Tibial artery (tissue), 4 donors: ENCODE results near the gene GRIN2C.

Experiments
- DNase-seq, 2 donors: peaks; one replicate each; pipeline ENCODE4 v3.0.0-alpha.2; 2019
- H3K27ac ChIP-seq, 2 donors: fragments of 200-600 bp; sonication (generic) in 1 of 2; 1 replicate in 1 of 2; 2 replicates in 1 of 2; pipeline ENCODE4 v1.5.1; 2018 to 2019; ENCODE audit warnings: mild to moderate bottlenecking in 1 of 2
- H3K27me3 ChIP-seq, 2 donors: fragments of 200-600 bp; sonication (generic) in 1 of 2; one replicate each; pipeline versions ENCODE4 v1.5.1 to v1.6.0; 2016 to 2019
- H3K36me3 ChIP-seq, 3 donors: fragments of 200-600 bp; sonication (generic) in 2 of 3; one replicate each; pipeline ENCODE4 v1.5.1; 2016 to 2019; ENCODE audit warnings: mild to moderate bottlenecking in 2 of 3
- H3K4me1 ChIP-seq, 4 donors: fragments of 200-600 bp; sonication (generic) in 2 of 4; 1 replicate in 3 of 4; 2 replicates in 1 of 4; pipeline ENCODE4 v1.5.1; 2016 to 2019
- H3K4me3 ChIP-seq, 2 donors: fragments of 200-600 bp; sonication (generic) in 1 of 2; 1 replicate in 1 of 2; 2 replicates in 1 of 2; pipeline ENCODE4 v1.5.1; 2018 to 2019; ENCODE audit warnings: mild to moderate bottlenecking in 2 of 2
- H3K9me3 ChIP-seq, 3 donors: fragments of 200-600 bp; sonication (generic) in 1 of 3; one replicate each; pipeline ENCODE4 v1.5.1; 2016 to 2019
- intact Hi-C: fragments of 100-400 bp; cut with DNase I; formaldehyde crosslinking; loops from one replicate; pipeline ENCODE4 v1.15.0; 2023; ENCODE audit warnings: low total_unique reads
- TF ChIP-seq, protein P1 (sequence below), 2 experiments: fragments of 200-600 bp in 1 of 2; fragments of 450-650 bp in 1 of 2; IDR thresholded peaks; one replicate each; pipeline ENCODE4 v1.5.1; 2017 to 2019; ENCODE audit warnings: antibody characterized with exemption in 2 of 2, mild to moderate bottlenecking in 1 of 2, moderate library complexity in 1 of 2

The GRIN2C gene

DNA sequence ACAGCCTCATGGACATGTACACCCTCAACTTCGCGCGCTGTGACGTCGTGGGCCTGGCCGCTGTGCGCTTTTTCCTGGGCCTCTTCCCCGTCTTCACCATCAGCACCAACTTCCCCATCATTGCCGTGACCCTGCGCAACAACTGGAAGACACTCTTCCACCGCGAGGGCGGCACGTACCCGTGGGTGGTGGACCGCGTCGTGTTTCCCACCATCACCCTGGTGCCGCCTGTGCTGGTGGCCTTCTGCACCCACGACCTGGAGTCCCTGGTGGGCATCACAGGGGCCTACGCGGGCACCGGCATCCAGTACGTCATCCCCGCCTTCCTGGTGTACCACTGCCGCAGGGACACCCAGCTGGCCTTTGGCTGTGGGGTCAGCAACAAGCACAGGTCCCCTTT lies 23.5 kb downstream of the GRIN2C start:
- Histone ChIP-seq H3K27ac (no peak overlapping the region), H3K27me3 (no peaks in the 10 kb centered on the region), H3K9me3 (no peaks in the 10 kb centered on the region), H3K4me3 (no peak overlapping the region), H3K36me3 (peaks cover 0 to 43% (median 20%) of the 10 kb centered on the region in 3 donors), H3K4me1 (peaks cover 0 to 4% (median 1%) of the 10 kb centered on the region in 4 donors)
- TF ChIP-seq, protein P1, sequence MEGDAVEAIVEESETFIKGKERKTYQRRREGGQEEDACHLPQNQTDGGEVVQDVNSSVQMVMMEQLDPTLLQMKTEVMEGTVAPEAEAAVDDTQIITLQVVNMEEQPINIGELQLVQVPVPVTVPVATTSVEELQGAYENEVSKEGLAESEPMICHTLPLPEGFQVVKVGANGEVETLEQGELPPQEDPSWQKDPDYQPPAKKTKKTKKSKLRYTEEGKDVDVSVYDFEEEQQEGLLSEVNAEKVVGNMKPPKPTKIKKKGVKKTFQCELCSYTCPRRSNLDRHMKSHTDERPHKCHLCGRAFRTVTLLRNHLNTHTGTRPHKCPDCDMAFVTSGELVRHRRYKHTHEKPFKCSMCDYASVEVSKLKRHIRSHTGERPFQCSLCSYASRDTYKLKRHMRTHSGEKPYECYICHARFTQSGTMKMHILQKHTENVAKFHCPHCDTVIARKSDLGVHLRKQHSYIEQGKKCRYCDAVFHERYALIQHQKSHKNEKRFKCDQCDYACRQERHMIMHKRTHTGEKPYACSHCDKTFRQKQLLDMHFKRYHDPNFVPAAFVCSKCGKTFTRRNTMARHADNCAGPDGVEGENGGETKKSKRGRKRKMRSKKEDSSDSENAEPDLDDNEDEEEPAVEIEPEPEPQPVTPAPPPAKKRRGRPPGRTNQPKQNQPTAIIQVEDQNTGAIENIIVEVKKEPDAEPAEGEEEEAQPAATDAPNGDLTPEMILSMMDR (IDR thresholded peaks at IDR 0.05): no peak
- no peak for DNase-seq
- intact Hi-C loops: no loop called here

DNA sequence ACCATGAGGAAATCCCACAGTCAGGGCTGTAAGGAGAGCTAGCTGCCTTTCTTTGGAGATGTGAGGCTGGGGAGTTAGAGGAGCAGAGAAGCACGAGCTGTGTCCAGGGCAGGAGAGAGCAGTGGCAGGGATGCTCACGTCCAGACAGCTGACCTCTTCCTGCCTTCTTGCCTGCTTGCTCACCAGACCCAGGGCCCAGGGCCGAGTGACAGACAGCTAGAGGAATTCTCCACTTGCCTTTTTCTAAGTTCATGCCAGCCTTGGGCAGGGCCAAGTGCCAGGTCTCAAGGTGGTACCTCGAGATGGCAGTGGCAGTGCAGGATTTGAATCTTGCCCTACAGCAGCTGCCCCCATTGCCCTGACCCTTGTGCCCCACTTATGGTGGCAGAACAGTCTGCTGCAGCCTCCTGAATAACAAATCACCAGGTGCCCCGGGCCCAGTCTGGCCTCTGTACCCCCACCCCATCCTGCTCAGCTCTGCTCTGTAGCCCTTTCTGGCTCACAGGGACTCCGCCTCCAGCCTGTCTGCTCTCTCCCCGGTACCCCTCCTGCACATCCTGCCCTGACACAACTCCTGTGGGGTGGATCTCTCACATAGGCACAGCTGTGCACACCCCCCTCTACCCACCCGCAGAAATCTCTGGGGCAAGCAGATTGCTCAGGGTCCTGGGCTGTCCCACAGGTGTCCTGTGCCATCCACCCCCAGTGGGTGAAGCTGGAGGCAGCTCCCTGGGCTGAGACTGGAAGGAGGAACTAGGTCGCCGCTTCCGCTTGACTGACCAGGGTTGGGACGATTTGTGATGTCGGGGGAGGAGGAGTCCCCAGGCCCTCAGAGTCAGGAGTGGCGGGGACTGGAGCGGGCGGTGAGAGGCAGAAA lies 25.9 kb downstream of the GRIN2C start:
- DNase-seq: peak; percentile 49 to 71
- H3K4me3 ChIP-seq: no peak overlapping the region
- intact Hi-C loops: no loop called here
- H3K27ac ChIP-seq: no peak overlapping the region
- TF ChIP-seq, protein P1 (IDR thresholded peaks at IDR 0.05): no peak
- no peaks in the 10 kb centered on the region for H3K27me3 ChIP-seq
- H3K9me3 ChIP-seq: no peaks in the 10 kb centered on the region
- H3K36me3 ChIP-seq: peaks cover 0 to 58% (median 20%) of the 10 kb centered on the region in 3 donors
- no peaks in the 10 kb centered on the region for H3K4me1 ChIP-seq

DNA sequence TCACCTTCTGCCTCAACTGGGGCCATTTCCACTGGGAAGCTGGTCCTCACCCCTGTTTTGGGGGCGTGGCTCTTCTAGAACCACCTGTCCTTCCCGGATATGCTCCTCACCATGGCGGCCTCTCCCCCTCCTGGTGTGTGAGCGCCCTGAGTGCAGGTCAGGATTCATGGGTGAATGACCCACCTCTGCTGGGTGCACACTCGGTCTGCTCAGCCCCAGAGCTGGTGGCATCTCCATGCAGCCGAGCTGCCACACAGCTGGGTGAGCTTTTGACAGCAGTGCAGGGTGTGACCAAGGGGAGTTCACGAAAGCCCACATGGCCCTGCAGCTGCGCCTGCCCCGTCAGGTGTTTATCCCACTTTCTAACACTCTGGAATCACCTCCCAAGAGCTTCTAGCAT lies 27.3 kb downstream of the GRIN2C start:
- TF ChIP-seq, protein P1 (IDR thresholded peaks at IDR 0.05): no peak
- H3K27ac ChIP-seq: no peak overlapping the region
- intact Hi-C loops: no loop called here
- H3K4me1 ChIP-seq: no peaks in the 10 kb centered on the region
- no peaks in the 10 kb centered on the region for H3K27me3 ChIP-seq
- no peaks in the 10 kb centered on the region for H3K9me3 ChIP-seq
- H3K36me3 ChIP-seq: peaks cover 0 to 59% (median 16%) of the 10 kb centered on the region in 3 donors
- DNase-seq: no peak
- no peak overlapping the region for H3K4me3 ChIP-seq

DNA sequence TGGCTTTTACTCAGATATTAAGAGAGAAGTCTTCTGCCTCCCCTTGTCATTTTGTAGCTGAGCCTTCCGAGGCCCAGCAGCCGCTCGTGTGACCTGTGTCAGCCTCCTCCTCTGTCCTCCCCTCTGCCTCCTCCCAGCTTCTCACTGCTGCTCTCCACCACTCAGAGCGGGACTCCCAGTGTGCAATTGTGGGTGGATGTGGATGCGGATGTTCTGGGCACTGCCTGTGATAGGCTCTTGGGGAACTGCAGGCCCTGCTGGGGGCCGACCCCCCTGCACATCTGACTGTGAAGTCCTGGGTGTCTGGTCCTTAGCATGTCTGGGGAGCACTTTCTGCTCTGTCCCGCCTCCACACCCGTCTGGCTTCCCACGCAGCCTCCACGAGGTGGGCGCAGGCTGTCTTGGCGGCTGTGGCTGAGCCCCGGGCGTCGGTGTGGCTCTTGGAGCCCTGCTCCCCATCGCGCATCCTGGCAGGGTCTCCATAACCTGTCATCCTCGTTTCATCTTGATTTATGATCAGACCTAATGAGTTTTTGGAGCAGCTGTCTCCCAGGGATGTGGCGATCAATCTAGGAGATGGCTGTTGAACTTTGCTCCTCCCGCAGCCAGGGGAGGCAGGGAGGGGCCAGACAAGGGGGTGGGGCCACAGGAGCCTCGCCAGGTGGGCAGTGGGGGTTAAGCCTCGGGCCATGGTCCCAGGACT lies 28.1 kb downstream of the GRIN2C start:
- TF ChIP-seq, protein P1 (IDR thresholded peaks at IDR 0.05): no peak
- no peaks in the 10 kb centered on the region for H3K4me1 ChIP-seq
- no peaks in the 10 kb centered on the region for H3K27me3 ChIP-seq
- intact Hi-C loops: no loop called here
- no peak overlapping the region for H3K4me3 ChIP-seq
- H3K9me3 ChIP-seq: no peaks in the 10 kb centered on the region
- no peak overlapping the region for H3K27ac ChIP-seq
- no peak for DNase-seq
- H3K36me3 ChIP-seq: peaks cover 0 to 55% (median 8%) of the 10 kb centered on the region in 3 donors

DNA sequence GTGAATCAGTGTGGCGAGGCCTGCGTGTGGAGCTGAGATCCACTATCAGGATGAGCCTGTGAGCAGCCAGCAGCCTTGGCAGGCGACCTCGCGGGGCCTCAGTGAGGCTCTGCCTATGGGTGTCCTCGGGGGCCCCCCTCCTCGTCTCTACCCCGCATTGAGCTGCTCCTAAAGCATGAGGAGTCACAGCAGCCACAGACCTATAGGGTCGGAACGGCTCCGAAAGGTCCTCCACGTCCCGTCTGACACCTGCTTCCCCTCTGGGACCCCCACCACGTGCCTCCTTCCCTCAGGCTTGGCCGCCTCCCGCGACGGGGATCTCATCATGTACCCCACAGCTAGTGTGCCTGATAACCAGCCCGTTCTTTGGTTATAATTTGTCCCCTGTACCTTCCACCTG lies 28.8 kb downstream of the GRIN2C start:
- Histone ChIP-seq H3K4me1 (no peaks in the 10 kb centered on the region), H3K27me3 (no peaks in the 10 kb centered on the region), H3K27ac (no peak overlapping the region), H3K4me3 (no peak overlapping the region), H3K36me3 (peaks cover 0 to 55% (median under 1%) of the 10 kb centered on the region in 3 donors), H3K9me3 (no peaks in the 10 kb centered on the region)
- DNase-seq: no peak
- TF ChIP-seq, protein P1 (IDR thresholded peaks at IDR 0.05): no peak
- intact Hi-C loops: no loop called here
